Smooth muscle cell (in vitro differentiated cells): Measurements from ENCODE around the gene DNAI1. TPM values are rescaled to one million over a fixed set of nuclear protein-coding genes. Genes with fewer than 3 reads are reported as not detected.

Experiments used
- DNase-seq: peaks from one replicate; lab custom pipeline; 2025; ENCODE audit not compliant: unreplicated experiment; lab: John Stamatoyannopoulos, UW
- H2AFZ ChIP-seq: fragments of 200-600 bp; sonication (generic); 2 replicates; pipeline ENCODE4 v1.6.0; 2016; ENCODE audit warnings: antibody characterized with exemption, low read depth, mild to moderate bottlenecking
- H3F3A ChIP-seq: fragments of 200-600 bp; sonication (generic); 2 replicates; pipeline ENCODE4 v1.6.0; 2017; ENCODE audit warnings: antibody characterized with exemption, low read depth
- H3K27ac ChIP-seq: fragments of 200-600 bp; sonication (generic); 2 replicates; pipeline ENCODE4 v1.5.1; 2016; ENCODE audit warnings: low read depth, mild to moderate bottlenecking
- H3K27me3 ChIP-seq: fragments of 200-600 bp; sonication (generic); 2 replicates; pipeline ENCODE4 v1.6.1; 2016; ENCODE audit warnings: low read depth, mild to moderate bottlenecking
- H3K36me3 ChIP-seq: fragments of 200-600 bp; sonication (generic); 2 replicates; pipeline ENCODE4 v1.5.1; 2016; ENCODE audit warnings: low read depth
- H3K4me1 ChIP-seq: fragments of 200-600 bp; sonication (generic); 2 replicates; pipeline ENCODE4 v1.5.1; 2016; ENCODE audit warnings: low read depth
- H3K4me2 ChIP-seq: fragments of 200-600 bp; sonication (generic); 2 replicates; pipeline ENCODE4 v1.6.0; 2016; ENCODE audit warnings: mild to moderate bottlenecking
- H3K4me3 ChIP-seq: fragments of 200-600 bp; sonication (generic); 2 replicates; pipeline ENCODE4 v1.5.1; 2016; ENCODE audit warnings: mild to moderate bottlenecking
- H3K79me2 ChIP-seq: fragments of 200-600 bp; sonication (generic); 2 replicates; pipeline ENCODE4 v1.6.0; 2016; ENCODE audit warnings: low read depth, mild to moderate bottlenecking
- H3K9ac ChIP-seq: fragments of 200-600 bp; sonication (generic); 2 replicates; pipeline ENCODE4 v1.6.0; 2016; ENCODE audit warnings: low read depth
- H3K9me3 ChIP-seq: fragments of 200-600 bp; sonication (generic); replicated peaks from 2 replicates; pipeline ENCODE4 v1.5.1; 2016; ENCODE audit warnings: low read depth
- H4K20me1 ChIP-seq: fragments of 200-600 bp; sonication (generic); 2 replicates; pipeline ENCODE4 v1.6.0; 2016; ENCODE audit warnings: low read depth
- WGBS: methylation state at CpG from one replicate; pipeline ENCODE4 v1.1.7; 2016; ENCODE audit warnings: low lambda C conversion rate; 5-methylcytosine and 5-hydroxymethylcytosine counted together
- polyA plus RNA-seq: library from polyadenylated mRNA; unstranded; fragments of >200 nt; fragmentation: Nextera tagmentation; extraction: Ambion mirVana; gene quantifications from 2 replicates; pipeline ENCODE4 v1.2.1, GENCODE V29; 2016
- total RNA-seq: library from RNA; depleted of rRNA; stranded (reverse); fragments of >200 nt; gene quantifications from 2 replicates; pipeline ENCODE4 v1.2.3, GENCODE V29; 2014
- TF ChIP-seq, protein P1 (sequence below): fragments of 200-600 bp; sonication (generic); IDR thresholded peaks from 2 replicates; pipeline ENCODE4 v1.5.1; 2017; ENCODE audit warnings: borderline replicate concordance, mild to moderate bottlenecking, antibody characterized with exemption; ENCODE audit not compliant: insufficient read depth, poor library complexity, severe bottlenecking

DNAI1 gene
- total and polyA plus RNA-seq, 2 experiments from 2014 or later = 0.31 TPM; not detected in 1

DNA sequence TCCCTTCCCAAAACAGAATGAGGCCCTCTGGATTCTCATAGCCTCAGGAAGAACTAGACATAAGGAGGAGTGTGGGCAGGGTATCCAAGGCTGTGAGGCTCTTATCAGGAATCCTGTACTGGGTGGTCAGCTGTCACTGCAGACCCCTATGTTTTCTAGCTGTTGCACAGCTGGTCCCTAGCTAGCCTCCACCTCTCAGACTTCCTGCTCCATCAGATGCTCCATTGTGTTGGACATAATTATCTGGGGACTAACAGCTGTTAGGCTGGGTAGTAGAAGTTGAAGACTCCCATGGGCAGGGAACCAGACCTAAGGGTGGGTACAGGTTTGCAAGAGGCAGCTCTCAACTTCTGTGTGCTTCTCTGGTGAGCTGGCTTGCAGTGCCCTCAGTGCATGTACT is 18.6 kb upstream of the DNAI1 start:
- no peak overlapping the region for H3K27ac ChIP-seq
- no peak overlapping the region for H3K9ac ChIP-seq
- H2AFZ ChIP-seq = no peak overlapping the region
- no peak overlapping the region for H3K4me3 ChIP-seq
- no peaks in the 10 kb centered on the region for H3F3A ChIP-seq
- H3K27me3 ChIP-seq = no peaks in the 10 kb centered on the region
- TF ChIP-seq, protein P1, sequence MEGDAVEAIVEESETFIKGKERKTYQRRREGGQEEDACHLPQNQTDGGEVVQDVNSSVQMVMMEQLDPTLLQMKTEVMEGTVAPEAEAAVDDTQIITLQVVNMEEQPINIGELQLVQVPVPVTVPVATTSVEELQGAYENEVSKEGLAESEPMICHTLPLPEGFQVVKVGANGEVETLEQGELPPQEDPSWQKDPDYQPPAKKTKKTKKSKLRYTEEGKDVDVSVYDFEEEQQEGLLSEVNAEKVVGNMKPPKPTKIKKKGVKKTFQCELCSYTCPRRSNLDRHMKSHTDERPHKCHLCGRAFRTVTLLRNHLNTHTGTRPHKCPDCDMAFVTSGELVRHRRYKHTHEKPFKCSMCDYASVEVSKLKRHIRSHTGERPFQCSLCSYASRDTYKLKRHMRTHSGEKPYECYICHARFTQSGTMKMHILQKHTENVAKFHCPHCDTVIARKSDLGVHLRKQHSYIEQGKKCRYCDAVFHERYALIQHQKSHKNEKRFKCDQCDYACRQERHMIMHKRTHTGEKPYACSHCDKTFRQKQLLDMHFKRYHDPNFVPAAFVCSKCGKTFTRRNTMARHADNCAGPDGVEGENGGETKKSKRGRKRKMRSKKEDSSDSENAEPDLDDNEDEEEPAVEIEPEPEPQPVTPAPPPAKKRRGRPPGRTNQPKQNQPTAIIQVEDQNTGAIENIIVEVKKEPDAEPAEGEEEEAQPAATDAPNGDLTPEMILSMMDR = no peak
- peaks cover 99% of the 10 kb centered on the region for H4K20me1 ChIP-seq
- DNase-seq = no peak
- H3K36me3 ChIP-seq = no peaks in the 10 kb centered on the region
- no peaks in the 10 kb centered on the region for H3K9me3 ChIP-seq
- peaks cover 19% of the 10 kb centered on the region for H3K79me2 ChIP-seq
- H3K4me2 ChIP-seq = no peak overlapping the region
- H3K4me1 ChIP-seq = no peaks in the 10 kb centered on the region

DNA sequence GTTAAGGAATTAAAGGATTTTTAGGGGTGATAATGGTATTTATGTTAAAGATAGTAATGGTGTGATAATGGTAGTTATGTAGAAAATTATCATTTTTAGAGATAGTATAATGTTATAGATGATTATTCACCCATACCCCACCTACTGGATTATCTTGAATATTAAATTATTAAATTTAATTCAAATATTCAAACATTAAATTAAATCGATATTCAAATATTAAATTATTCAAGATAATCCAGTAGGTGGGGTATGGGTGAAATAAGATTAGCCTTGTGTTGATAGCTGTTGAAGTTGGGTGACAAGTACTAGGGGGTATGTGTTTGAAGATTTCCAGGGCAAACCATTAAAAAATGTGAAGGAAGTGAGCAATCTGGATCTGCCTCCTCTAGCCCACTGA is 15.8 kb upstream of the DNAI1 start:
- no peaks in the 10 kb centered on the region for H3K9me3 ChIP-seq
- H3K4me3 ChIP-seq = no peak overlapping the region
- peaks cover 100% of the 10 kb centered on the region for H4K20me1 ChIP-seq
- no peak overlapping the region for H3K9ac ChIP-seq
- H3K27ac ChIP-seq = no peak overlapping the region
- no peaks in the 10 kb centered on the region for H3K27me3 ChIP-seq
- peaks cover 29% of the 10 kb centered on the region for H3K79me2 ChIP-seq
- TF ChIP-seq, protein P1 = no peak
- no peaks in the 10 kb centered on the region for H3K36me3 ChIP-seq
- no peak overlapping the region for H3K4me2 ChIP-seq
- 97% methylated on average over 1 of the region's 1 CpG for WGBS
- H3K4me1 ChIP-seq = no peaks in the 10 kb centered on the region
- H2AFZ ChIP-seq = no peak overlapping the region
- no peak for DNase-seq
- no peaks in the 10 kb centered on the region for H3F3A ChIP-seq

DNA sequence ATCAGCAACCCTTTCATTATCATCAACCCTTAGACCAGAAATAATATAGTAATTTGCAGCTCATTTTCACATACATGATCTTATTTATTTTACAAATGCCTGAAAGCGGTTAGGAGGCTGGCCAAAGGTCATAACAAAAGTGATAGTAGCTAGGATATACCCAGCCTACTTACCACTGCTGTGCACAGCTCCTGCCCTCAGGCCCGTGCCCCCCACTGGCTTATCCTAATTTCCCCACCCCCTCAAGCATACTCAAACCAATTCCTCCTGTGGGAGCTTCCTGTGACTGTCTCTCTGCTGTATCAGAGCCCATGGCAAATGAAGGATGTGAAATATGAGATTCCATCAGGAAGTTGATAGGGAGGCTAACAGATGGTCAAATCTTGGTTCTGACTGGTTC is 15.1 kb upstream of the DNAI1 start:
- Histone ChIP-seq H3K9me3 (no peaks in the 10 kb centered on the region), H3K4me3 (no peak overlapping the region), H3K79me2 (peaks cover 37% of the 10 kb centered on the region), H3K36me3 (no peaks in the 10 kb centered on the region), H4K20me1 (peaks cover 100% of the 10 kb centered on the region), H3K4me2 (no peak overlapping the region), H3K27ac (no peak overlapping the region), H3K9ac (no peak overlapping the region), H3K4me1 (no peaks in the 10 kb centered on the region), H2AFZ (no peak overlapping the region), H3F3A (no peaks in the 10 kb centered on the region), H3K27me3 (no peaks in the 10 kb centered on the region)
- TF ChIP-seq, protein P1 = no peak
- 87% methylated on average over 2 of the region's 2 CpGs for WGBS
- no peak for DNase-seq

DNA sequence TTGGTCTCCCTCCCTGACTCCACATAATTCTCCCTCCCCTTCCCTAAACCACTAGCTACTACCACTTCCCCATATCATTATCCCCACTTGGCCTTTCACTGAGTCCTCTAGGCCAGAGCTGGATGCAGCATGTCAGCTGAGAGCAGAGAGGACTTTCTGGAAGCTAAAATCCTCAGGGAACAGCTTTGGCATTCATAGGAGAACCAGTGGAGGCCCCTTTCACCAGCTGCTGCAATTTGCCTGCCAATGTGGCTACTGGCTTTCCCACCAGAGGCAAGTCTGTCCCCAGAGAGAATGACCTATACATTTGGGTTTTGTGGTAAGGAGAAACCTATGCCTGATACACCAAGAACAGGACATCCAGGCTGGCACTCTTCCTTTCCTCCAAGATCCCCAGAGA is 14.6 kb upstream of the DNAI1 start:
- Histone ChIP-seq H3K27ac (no peak overlapping the region), H3F3A (no peaks in the 10 kb centered on the region), H4K20me1 (peaks cover 100% of the 10 kb centered on the region), H3K79me2 (peaks cover 41% of the 10 kb centered on the region), H3K36me3 (no peaks in the 10 kb centered on the region), H3K9ac (no peak overlapping the region), H3K9me3 (no peaks in the 10 kb centered on the region), H3K4me1 (no peaks in the 10 kb centered on the region), H3K4me2 (no peak overlapping the region), H3K4me3 (no peak overlapping the region), H2AFZ (no peak overlapping the region), H3K27me3 (no peaks in the 10 kb centered on the region)
- DNase-seq = no peak
- TF ChIP-seq, protein P1 = no peak
